G401 (cell line): ENCODE results near the gene ST6GAL2. TPM values are rescaled to one million over a fixed set of nuclear protein-coding genes. Genes with fewer than 3 reads are reported as not detected.

Experiments used
- DNase-seq: peaks from one replicate; pipeline ENCODE4 v3.0.0-alpha.2; 2015; ENCODE audit warnings: low spot score
- in situ Hi-C: cut with HindIII; loops from 2 replicates; pipeline ENCODE4 v1.10.0; 2016; ENCODE audit warnings: low sequenced_read_pairs, mixed read lengths
- total RNA-seq: library from RNA; depleted of rRNA; stranded (reverse); fragments of >200 nt; shearing (Covaris generic); gene quantifications from 2 replicates; pipeline ENCODE4 v1.2.3, GENCODE V29; 2014

The ST6GAL2 gene
- total RNA-seq, 1 experiment from 2014 or later = not detected

GRCh38 chr2:106781196-106781595 is 104.8 kb downstream of the ST6GAL2 start:
- no peak for DNase-seq

GRCh38 chr2:106771811-106772210 is 114.2 kb downstream of the ST6GAL2 start:
- no peak for DNase-seq
- in situ Hi-C loops = no loop called here

More at GRCh38 chr2:106781196-106781595, 104.8 kb downstream of the ST6GAL2 start:
- in situ Hi-C loops = no loop called here

- in situ Hi-C loops = no loop called here
- no peak for DNase-seq
Observed at GRCh38 chr2:106770986-106771385, 115.0 kb downstream of the ST6GAL2 start.

GRCh38 chr2:106764614-106765013 is 121.4 kb downstream of the ST6GAL2 start:
- DNase-seq = no peak
- in situ Hi-C loops = no loop called here

- DNase-seq = no peak
- in situ Hi-C loops = no loop called here
Observed at GRCh38 chr2:106759966-106760365, 126.0 kb downstream of the ST6GAL2 start.

GRCh38 chr2:106758901-106759497 is 127.0 kb downstream of the ST6GAL2 start:
- in situ Hi-C loops = no loop called here
- no peak for DNase-seq
